T1000 (cell line): ENCODE data around the gene ARHGEF16.

Source experiments
- DNase-seq: peaks from one replicate; lab custom pipeline; 2025; ENCODE audit warnings: mixed read lengths; lab: John Stamatoyannopoulos, UW

The ARHGEF16 gene

DNA sequence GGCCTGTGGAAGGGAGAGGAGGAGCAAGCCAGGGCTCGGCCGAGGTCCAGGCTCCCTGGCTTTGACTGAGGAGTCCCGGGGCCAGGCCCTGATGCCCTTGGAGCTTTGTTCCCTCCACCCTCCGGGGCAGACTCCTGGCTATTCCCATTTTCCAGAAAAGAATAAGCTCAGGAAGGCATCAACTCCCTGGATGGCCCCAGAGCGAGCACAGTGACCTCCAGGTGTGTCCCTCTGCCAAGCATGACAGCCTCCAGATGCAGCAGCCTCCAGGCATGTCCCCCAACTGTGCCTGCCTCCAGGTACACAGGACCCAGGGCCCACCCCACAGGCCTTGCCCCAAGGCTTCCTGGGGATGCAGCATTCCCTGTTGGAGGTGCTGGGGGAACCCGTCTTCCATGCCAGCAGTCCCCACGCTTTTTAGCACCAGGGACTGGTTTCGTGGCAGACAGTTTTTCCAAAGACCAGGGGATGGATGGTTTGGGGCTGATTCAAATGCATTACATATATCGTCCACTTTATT lies 15.7 kb upstream of the ARHGEF16 start:
- no peak for DNase-seq

DNA sequence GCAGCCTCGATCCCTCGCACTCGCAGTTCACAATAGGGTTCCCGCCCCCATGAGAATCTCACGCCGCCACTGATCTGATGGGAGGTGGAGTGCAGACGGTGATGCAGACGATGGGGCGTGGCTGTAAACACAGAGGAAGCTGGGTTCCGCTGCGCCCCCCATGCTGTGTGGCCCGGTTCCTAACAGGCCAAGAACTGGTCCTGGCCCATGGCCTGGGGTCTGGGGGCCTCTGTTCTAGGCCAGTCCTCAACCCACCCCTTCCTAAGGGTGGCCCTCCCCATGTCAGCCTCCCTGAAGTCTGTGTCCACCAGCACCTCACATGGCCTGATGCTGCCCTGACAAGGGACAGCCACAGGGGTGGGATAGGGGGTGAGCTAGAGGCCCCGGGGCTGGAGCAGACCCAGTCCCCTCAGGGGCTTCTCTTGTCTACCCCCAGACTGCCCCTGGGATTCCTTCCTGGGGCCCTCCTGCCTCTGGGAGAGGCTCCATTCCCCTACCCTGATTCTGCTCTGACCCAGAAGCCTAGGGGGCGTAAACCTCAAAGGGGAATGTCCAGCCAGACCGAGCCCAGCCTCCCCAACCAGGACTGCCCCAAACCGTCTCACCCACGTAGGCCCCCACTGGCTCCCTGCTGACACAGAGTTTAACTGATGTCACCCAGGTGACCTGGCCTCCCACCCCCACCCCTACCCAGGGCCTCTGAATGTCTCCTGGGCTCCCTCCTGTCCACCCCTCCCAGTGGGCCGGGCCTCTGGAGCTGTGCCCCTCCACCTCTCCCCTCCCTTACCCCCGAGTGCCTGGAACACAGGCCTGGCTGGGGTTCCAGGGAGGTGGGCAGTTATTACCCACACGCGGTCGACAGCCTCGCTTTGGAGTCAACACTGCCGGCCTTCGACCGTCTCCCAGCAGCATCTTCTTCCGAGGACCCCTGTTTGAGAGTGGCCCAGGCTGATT lies 14.8 kb upstream of the ARHGEF16 start:
- DNase-seq, result no peak

DNA sequence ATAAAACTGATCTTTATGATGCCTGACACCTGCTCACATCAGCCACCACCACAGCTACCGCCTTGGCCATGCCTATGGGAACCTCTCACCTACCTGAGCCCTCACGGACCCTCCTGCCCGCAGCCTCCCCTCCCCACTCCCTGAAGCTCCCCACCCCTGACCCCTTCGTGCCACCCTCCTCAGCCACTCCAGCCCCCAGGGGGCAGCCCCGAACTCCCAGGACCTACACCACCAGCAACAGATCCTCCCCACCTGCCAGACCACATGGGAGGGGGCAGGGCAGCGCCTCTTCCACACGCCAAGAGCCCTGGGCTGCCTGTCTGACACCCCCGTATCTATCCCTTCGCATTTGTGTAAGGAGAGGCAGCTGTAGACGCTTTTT lies 14.2 kb upstream of the ARHGEF16 start:
- no peak for DNase-seq

DNA sequence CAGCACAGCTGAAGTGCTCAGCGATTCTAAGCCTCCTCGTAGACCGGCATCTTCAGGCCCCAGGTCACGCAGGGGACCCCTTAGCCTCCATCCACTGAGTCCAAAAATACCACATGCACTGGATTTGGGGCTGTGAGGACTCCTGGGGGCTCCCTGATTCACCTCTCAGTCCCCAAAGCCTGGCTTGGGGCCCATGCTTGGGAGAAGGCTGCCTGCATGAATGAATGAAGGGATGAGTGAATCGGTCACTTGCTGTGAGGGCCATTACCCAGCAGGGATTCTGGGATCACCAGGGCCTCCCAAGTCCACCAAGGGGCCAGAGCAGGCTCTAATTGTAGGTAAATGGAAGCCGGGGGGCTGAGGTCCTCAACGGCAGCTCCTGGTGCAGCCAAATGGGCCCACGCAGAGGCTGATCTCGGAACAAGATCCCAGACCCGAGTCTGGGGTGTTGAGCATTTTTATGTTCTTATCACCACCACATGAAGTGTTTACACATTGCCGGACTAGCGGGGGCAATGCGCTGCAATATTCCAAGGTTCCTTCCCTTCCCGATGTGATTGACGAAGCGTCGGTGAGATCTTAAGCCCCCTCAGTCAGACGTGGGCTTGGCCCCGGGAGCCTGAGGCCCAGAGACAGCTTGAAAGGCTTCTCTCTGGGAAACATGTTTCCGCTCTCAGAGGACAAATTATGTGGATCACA lies 13.6 kb upstream of the ARHGEF16 start:
- DNase-seq, result no peak

DNA sequence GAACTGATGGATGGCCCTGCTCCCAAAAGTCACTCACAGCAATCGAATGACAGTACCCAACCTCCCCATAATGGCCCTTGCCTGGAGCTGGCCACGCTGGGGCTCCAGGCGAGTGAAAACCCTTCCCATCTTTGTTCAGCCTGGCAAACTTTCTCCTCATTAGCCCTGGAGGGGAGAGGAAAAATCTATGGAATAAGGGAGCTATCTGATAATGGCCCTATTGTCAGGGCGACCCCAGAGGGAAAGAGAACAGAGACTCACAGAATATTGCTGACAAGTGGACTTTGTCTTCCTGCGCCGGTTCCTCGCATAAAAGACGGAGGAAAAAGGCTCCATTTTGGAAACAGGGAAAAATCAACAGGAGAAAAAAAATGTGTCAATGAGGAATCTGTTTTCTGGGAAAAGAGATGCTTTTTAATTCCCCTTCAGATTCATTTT lies 13.0 kb upstream of the ARHGEF16 start:
- no peak for DNase-seq

DNA sequence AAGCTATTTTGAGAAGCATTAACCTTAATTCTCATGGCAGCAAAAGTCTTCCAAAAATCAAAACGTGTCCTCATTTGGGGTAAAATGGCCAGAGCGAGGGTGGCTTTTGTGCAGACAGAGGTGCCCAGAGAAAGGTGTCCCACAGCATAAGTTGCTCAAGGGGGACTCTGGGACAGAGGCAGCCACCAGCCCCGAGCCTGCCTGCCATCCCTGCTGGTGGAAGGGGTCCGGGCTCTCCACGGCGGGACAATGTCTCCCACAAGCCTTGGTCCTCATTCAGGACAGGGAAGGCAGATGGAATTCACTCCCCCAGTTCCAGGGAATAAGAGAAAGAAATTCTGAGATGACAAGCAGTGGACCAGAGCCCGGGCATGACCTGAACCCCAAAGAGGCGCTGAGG lies 12.6 kb upstream of the ARHGEF16 start:
- no peak for DNase-seq

GRCh38 chr1:3442331-3442730 lies 12.1 kb upstream of the ARHGEF16 start:
- DNase-seq, result no peak

GRCh38 chr1:3442901-3443300 lies 11.6 kb upstream of the ARHGEF16 start:
- no peak for DNase-seq

- DNase-seq, result no peak
Measured at GRCh38 chr1:3443807-3444206, 10.7 kb upstream of the ARHGEF16 start.

- DNase-seq, result no peak
Measured at GRCh38 chr1:3444298-3444697, 10.2 kb upstream of the ARHGEF16 start.

- DNase-seq, result no peak
Measured at GRCh38 chr1:3444736-3445135, 9.7 kb upstream of the ARHGEF16 start.

- no peak for DNase-seq
Measured at GRCh38 chr1:3450202-3450863, 4.1 kb upstream of the ARHGEF16 start.

- no peak for DNase-seq
Measured at GRCh38 chr1:3450983-3451382, 3.5 kb upstream of the ARHGEF16 start.

- no peak for DNase-seq
Measured at GRCh38 chr1:3451994-3452865, 2.2 kb upstream of the ARHGEF16 start.

DNA sequence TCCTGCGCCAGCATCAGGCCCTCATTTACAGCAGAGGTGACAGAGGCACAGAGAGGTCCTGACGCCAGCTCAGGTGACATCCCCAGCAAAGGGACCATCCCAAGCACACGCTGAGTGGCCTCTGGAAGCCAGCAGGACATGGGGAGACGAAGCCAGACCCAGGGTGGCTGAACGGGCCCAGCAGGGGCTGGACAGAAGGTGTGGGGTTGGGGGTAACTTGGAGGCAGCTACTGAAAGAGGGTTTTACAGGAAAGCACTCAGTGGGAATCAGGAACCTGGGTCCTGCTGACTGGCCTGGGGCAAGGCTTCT lies 1.6 kb upstream of the ARHGEF16 start:
- no peak for DNase-seq

DNA sequence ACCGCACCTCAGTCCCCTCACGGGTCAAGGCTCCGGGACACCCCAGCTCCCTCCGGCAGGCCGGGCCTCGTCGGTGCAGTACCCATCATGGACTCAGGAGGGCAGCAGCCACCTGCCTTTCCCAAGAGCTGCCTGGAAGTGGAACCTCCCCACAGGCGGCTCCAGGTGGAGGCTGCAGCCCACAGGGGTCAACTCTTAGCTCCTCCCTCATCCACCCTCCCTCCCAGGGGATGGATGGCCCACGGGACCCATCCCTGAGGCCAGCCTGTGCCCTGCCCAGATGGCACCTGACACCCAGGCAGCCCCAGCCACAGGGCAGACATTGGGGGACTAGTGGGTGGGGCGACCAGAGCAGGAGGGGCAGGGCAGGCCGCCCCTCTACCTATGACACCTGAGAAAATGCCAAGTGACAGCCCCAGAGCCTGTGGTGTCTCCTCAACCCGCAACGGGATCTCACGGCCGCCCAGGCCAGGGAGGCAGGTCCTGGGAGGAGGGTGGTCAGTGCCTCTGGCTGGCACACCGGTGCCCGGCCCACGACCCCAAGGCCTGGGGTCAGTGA lies 1.2 kb upstream of the ARHGEF16 start:
- peak; percentile 47 for DNase-seq

GRCh38 chr1:3454811-3455618 lies 550 bp downstream of the ARHGEF16 start:
- no peak for DNase-seq

- no peak for DNase-seq
Measured at GRCh38 chr1:3455670-3456448, 1.4 kb downstream of the ARHGEF16 start.

DNA sequence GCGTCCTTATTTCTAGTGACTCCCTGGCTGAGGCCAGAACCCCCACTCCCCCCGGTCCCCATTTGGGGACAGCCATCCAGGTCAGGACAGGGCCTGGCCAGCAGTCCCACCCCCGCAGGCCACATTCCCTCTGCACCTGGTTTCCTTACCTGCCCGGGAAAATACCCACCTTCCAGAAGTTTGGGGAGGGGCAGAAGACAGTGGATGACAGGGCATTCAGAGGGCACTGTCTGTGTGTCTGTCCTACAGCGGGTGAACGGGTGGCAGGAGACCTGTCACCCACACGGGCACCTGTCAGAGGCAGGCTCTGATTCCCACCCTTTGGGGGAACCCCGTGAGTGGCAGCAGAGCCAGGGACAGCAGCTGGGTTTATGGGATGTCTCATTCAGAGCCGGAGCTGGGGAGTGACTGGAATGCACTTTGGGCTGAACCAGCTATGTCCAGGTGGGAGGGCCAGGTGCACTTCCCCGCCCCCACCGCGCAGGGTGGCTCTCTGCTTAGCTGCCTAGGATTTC lies 2.0 kb downstream of the ARHGEF16 start:
- no peak for DNase-seq
